ENCODE data around the gene TIGD3. TPM values are rescaled to one million over a fixed set of nuclear protein-coding genes. Genes with fewer than 3 reads are reported as not detected.

TIGD3 gene
- total and polyA plus RNA-seq, 2 of the 8 experiments (the other 6 are each of a cell fraction or from before 2014, with no cell fraction given) = 1.1 to 1.3 TPM

DNA sequence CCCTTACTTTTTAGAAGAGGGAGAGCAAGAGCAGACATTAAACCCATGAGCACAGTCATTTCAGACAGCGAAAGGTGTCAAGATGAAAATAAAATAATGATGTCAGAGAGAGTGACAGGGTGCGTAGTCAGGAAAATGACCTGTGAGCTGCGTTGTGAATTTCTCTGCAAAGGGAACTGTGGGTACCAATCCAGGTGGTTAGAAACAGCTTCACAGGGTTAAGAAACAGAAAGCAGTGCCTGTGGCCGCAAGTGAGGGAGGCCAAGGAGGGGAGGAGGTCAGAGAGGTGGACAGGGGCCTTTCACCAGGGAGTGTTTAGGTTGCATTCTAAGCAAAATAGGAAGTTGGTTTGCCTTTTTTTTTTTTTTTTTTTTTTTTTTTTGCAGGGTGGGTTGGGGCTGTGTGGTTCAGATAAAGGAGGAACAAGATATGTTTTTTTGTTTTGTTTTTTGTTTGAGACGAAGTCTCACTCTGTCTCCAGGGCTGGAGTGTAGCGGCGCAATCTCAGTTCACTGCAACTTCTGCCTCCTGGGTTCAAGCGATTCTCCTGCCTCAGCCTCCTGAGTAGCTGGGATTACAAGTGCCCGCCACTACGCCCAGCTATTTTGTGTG lies 7.9 kb downstream of the TIGD3 start:
- TF ChIP-seq, protein P1, sequence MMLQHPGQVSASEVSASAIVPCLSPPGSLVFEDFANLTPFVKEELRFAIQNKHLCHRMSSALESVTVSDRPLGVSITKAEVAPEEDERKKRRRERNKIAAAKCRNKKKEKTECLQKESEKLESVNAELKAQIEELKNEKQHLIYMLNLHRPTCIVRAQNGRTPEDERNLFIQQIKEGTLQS (IDR thresholded peaks at IDR 0.05; ENCODE audit: insufficient read depth, low read depth, low read length) = no peak
- TF ChIP-seq SIX5 (IDR thresholded peaks at IDR 0.05; ENCODE audit: low read depth, low read length) (no peak), BACH1 (IDR thresholded peaks at IDR 0.05; ENCODE audit: low read length) (no peak), YY1 (IDR thresholded peaks at IDR 0.05; ENCODE audit: low read depth, low read length) (no peak)
- H3K4me2 ChIP-seq (ENCODE audit: insufficient read depth in 1 of 2, low read depth in 2 of 2, low read length in 2 of 2) = no peak overlapping the region
- H2BK120ac ChIP-seq (replicated peaks; ENCODE audit: low read depth, low read length) = no peak overlapping the region
- no peak overlapping the region for H4K5ac ChIP-seq (ENCODE audit: insufficient read length, low read depth, low read length)
- no peak overlapping the region for H4K91ac ChIP-seq (replicated peaks; ENCODE audit: insufficient read length, low read length)
- H2AK5ac ChIP-seq (ENCODE audit: low read depth, low read length) = no peak overlapping the region
- H2AFZ ChIP-seq (ENCODE audit: low read length) = no peak overlapping the region
- no peak overlapping the region for H3K14ac ChIP-seq (ENCODE audit: insufficient read length)
- H3K9ac ChIP-seq (replicated peaks in 1 of 4; ENCODE audit: extremely low read depth in 1 of 4, low read depth in 3 of 4, low read length in 3 of 4) = no peak overlapping the region
- WGBS, 2 experiments (ENCODE audit: extremely low coverage in 1 of 2, insufficient coverage in 1 of 2, insufficient read length in 1 of 2, insufficient replicate concordance in 2 of 2, low coverage in 1 of 2, low lambda C conversion rate in 2 of 2, missing lambda C conversion rate in 1 of 2) = 93% methylated on average over 9 of the region's 10 CpGs; no CpG with 5 or more reads in 1 of the 2 experiments
- peaks cover 0 to 4% (median 0%) of the 10 kb centered on the region in 4 experiments; a peak in 4 of 7 replicates for H3K4me1 ChIP-seq (replicated peaks in 1 of 4; ENCODE audit: control insufficient read depth in 3 of 4, insufficient read depth in 4 of 4, low read length in 3 of 4)
- H3K27ac ChIP-seq (ENCODE audit: low read depth, low read length) = no peak overlapping the region
- H2BK15ac ChIP-seq (ENCODE audit: low read length) = no peak overlapping the region
- H3K9me3 ChIP-seq (ENCODE audit: insufficient read depth in 2 of 2, low read depth in 1 of 2, low read length in 1 of 2) = no peaks in the 10 kb centered on the region
- H2BK5ac ChIP-seq (ENCODE audit: low read depth, low read length) = no peak overlapping the region
- H3K23me2 ChIP-seq (ENCODE audit: low read depth, low read length) = no peaks in the 10 kb centered on the region
- no peak overlapping the region for H3K18ac ChIP-seq (ENCODE audit: extremely low read depth, low read length)
- no peaks in the 10 kb centered on the region for H3K36me3 ChIP-seq (ENCODE audit: control insufficient read depth in 2 of 4, insufficient read depth in 4 of 4, low read length in 3 of 4)
- no peak overlapping the region for H3K23ac ChIP-seq (ENCODE audit: insufficient read length)
- H3K79me1 ChIP-seq (ENCODE audit: low read depth, low read length) = no peaks in the 10 kb centered on the region
- H4K8ac ChIP-seq (ENCODE audit: extremely low read depth, insufficient read depth, low read length) = no peak overlapping the region
- FAIRE-seq (no peak), DNase-seq (ENCODE audit: low read depth in 1 of 2, low spot score in 2 of 2) (no peak)
- H3K4ac ChIP-seq (replicated peaks; ENCODE audit: insufficient read length, low read depth, low read length) = no peak overlapping the region
- no peak overlapping the region for H3K56ac ChIP-seq (replicated peaks; ENCODE audit: insufficient read length, low read depth, low read length)
- ChIA-PET CTCF (ENCODE audit: partially characterized antibody) (interaction anchor here (0.7 to 2.1 kb wide), 9 partner anchors 15 to 232 kb away, joined by 3 to 7 read pairs (median 4); no protein-coding TSS in a partner anchor), POLR2A (ENCODE audit: partially characterized antibody) (interaction anchor here (1.5 to 2.5 kb wide), 3 partner anchors 9 to 142 kb away, joined by 3 to 12 read pairs (median 7); partner anchors contain the start of gene MALAT1)
- no peak overlapping the region for H2BK12ac ChIP-seq (ENCODE audit: low read depth, low read length)
- H2BK20ac ChIP-seq (ENCODE audit: low read length) = no peak overlapping the region
- peaks cover 0 to 7% (median under 1%) of the 10 kb centered on the region in 4 experiments; a peak in 4 of 7 replicates for H3K27me3 ChIP-seq (replicated peaks in 1 of 4; ENCODE audit: control insufficient read depth in 3 of 4, extremely low read depth in 1 of 4, insufficient read depth in 3 of 4, low read length in 3 of 4)
- no peaks in the 10 kb centered on the region for H3K79me2 ChIP-seq (ENCODE audit: control insufficient read depth in 1 of 2, insufficient read depth in 2 of 2, low read length in 2 of 2)
- no peaks in the 10 kb centered on the region for H4K20me1 ChIP-seq (replicated peaks in 1 of 2; ENCODE audit: control insufficient read depth in 1 of 2, insufficient read depth in 2 of 2, low read length in 2 of 2)
- no peak overlapping the region for H3K4me3 ChIP-seq (ENCODE audit: extremely low read depth in 1 of 4, insufficient read depth in 2 of 4, low read depth in 3 of 4, low read length in 4 of 4)

Measured in H1 (cell line).